GM21576 (cell line): ENCODE measurements around the gene CLPTM1L.
"Not testable (repeated sequence)": the region's sequence is repeated elsewhere in the genome, so short reads cannot be mapped to it uniquely, and the experiment has no call there.

Experiments
- ATAC-seq: cut with Tn5 transposase; IDR thresholded peaks from one replicate; pipeline ENCODE4 v1.9.1; 2021; ENCODE audit warnings: mild to moderate bottlenecking, moderate library complexity; ENCODE audit not compliant: unreplicated experiment

Gene CLPTM1L

DNA sequence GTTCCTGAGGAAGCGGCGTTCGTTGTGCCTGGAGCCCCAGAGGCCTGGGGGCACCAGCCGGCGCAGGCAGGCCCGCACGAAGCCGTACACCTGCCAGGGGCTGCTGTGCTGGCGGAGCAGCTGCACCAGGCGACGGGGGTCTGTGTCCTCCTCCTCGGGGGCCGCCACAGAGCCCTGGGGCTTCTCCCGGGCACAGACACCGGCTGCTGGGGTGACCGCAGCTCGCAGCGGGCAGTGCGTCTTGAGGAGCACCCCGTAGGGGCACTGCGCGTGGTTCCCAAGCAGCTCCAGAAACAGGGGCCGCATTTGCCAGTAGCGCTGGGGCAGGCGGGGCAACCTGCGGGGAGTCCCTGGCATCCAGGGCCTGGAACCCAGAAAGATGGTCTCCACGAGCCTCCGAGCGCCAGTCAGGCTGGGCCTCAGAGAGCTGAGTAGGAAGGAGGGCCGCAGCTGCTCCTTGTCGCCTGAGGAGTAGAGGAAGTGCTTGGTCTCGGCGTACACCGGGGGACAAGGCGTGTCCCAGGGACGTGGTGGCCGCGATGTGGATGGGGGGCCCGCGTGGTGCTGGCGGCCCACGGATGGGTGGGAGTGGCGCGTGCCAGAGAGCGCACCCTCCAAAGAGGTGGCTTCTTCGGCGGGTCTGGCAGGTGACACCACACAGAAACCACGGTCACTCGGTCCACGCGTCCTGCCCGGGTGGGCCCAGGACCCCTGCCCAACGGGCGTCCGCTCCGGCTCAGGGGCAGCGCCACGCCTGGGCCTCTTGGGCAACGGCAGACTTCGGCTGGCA lies 51.3 kb downstream of the CLPTM1L start:
- no peak for ATAC-seq

DNA sequence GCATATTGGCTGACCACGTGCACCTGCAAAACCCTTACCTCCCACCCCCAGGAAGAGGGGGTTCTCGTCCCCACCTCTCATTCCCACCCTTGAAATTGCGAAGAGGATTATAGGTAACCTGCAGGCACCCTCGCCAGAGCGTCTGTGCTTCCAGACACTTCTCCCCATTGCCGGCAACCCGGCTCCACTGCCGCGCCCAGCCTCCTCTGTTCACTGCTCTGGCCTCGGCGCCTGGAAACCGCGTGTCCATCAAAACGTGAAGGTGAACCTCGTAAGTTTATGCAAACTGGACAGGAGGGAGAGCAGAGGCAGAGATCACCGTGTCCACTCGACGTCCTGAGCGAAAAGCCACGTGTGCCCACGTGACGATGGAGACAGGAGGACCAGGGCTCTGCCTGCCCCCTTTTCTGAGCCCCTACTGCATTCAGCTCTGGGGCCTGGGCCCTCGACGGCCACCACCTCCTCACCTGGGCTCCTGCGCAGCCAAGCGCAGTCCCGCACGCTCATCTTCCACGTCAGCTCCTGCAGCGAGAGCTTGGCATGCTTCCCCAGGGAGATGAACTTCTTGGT lies 52.0 kb downstream of the CLPTM1L start:
- ATAC-seq: no peak

- ATAC-seq: no peak
These were observed 52.8 kb downstream of the CLPTM1L start for GRCh38 chr5:1292139-1292538.

DNA sequence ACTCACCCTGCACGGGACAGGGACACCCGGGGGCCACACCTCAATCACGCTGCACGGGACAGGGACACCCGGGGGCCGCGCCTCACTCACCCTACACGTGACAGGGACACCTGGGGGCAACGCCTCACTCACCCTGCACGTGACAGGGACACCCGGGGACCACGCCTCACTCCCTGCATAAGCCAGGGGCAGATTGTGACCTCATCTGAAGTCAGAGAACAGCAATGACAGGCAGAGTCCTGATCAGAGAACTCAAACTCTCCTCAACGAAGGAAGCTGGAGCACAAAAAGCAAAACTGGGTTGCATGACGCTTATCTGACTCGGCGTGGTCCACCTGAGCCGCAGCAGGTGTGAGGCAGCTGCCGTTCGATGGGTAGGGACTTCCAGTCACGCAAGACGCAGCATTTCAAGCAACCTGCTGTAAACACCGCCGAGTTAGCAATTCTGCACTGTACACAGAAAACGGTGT lies 53.3 kb downstream of the CLPTM1L start:
- no peak for ATAC-seq

DNA sequence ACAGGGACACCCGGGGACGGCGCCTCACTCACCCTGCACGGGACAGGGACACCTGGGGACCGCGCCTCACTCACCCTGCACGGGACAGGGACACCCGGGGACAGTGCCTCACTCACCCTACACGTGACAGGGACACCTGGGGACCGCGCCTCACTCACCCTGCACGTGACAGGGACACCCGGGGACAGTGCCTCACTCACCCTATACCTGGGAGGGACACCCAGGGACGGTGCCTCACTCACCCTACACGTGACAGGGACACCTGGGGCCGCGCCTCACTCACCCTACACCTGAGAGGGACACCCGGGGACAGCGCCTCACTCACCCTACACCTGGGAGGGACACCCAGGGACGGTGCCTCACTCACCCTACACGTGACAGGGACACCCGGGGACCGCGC lies 53.9 kb downstream of the CLPTM1L start:
- ATAC-seq: not testable (repeated sequence)

DNA sequence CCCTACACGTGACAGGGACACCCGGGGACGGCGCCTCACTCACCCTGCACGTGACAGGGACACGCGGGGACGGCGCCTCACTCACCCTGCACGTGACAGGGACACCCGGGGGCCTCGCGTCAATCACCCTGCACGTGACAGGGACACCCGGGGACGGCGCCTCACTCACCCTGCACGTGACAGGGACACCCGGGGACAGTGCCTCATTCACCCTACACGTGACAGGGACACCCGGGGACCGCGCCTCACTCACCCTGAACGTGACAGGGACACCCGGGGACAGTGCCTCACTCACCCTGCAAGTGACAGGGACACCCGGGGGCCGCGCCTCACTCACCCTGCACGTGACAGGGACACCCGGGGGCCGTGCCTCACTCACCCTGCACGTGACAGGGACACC lies 55.3 kb downstream of the CLPTM1L start:
- not testable (repeated sequence) for ATAC-seq

- no peak for ATAC-seq
These were observed 56.2 kb downstream of the CLPTM1L start for GRCh38 chr5:1288439-1289335.

DNA sequence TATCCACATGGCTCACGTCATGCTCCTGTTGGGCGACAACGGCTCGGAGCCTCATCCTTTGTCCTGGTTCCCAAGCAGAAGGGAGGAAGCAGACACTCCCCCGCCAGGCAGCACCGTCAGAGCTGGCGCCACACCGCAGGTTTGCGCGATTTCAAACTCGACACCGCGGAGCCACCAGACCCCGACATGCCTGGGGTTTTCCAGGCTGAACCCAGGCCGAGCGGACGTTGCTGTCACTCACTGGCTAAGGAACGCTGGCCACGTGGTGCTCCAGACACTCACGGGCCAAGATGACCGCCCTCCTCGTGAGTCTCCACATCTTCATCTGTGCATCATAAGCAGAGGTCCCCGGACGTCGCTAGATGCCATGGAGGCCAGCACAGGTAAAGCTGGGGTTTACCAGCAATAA lies 59.0 kb downstream of the CLPTM1L start:
- no peak for ATAC-seq

GRCh38 chr5:1285141-1285540 lies 59.8 kb downstream of the CLPTM1L start:
- no peak for ATAC-seq

DNA sequence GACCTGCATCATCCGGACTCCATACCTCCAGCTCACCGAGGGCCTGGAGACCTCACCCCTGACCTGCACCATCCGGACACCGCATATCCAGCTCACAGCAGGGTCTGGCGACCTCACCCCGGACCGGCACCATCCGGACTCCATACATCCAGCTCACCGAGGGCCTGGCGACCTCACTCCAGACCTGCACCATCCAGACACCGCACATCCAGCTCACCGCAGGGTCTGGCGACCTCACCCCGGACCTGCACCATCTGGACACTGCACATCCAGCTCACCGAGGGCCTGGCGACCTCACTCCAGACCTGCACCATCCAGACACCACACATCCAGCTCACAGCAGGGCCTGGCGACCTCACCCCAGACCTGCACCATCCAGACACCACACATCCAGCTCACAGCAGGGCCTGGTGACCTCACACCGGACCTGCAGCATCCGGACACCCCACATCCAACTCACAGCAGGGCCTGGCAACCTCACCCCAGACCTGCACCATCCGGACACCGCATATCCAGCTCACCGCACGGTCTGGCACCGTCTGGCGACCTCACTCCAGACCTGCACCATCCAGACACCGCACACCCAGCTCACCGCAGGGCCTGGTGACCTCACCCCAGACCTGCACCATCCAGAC lies 60.4 kb downstream of the CLPTM1L start:
- not testable (repeated sequence) for ATAC-seq

- ATAC-seq: not testable (repeated sequence)
These were observed 61.2 kb downstream of the CLPTM1L start for GRCh38 chr5:1283729-1284041.

- not testable (repeated sequence) for ATAC-seq
These were observed 61.7 kb downstream of the CLPTM1L start for GRCh38 chr5:1282993-1283728.

DNA sequence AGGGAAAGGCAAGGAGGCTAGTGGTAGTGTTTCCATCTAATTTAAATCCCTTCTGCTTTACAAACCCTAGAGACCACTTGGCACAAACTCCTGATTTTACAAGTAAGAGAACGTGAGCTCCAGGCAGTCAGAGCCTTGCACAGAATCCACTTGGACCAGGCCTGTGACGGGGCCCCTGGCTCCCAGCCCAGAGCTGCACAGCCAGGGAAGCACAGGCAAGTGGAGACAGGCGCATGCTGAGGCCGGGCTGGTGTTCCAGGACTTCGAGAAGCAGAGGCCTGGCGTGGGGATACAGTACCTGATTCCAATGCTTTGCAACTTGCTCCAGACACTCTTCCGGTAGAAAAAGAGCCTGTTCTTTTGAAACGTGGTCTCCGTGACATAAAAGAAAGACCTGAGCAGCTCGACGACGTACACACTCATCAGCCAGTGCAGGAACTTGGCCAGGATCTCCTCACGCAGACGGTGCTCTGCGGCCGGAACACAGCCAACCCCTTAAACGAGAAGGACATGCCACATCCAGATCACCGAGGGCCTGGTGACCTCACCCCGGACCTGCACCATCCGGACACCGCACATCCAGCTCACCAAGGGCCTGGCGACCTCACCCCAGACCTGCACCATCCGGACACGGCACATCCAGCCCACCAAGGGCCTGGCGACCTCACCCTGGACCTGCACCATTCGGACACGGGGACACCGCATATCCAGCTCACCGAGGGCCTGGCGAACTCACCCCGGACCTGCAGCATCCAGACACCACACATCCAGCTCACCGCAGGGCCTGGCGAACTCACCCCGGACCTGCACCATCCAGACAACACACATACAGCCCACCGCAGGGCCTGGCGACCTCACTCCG lies 62.5 kb downstream of the CLPTM1L start:
- no peak for ATAC-seq

DNA sequence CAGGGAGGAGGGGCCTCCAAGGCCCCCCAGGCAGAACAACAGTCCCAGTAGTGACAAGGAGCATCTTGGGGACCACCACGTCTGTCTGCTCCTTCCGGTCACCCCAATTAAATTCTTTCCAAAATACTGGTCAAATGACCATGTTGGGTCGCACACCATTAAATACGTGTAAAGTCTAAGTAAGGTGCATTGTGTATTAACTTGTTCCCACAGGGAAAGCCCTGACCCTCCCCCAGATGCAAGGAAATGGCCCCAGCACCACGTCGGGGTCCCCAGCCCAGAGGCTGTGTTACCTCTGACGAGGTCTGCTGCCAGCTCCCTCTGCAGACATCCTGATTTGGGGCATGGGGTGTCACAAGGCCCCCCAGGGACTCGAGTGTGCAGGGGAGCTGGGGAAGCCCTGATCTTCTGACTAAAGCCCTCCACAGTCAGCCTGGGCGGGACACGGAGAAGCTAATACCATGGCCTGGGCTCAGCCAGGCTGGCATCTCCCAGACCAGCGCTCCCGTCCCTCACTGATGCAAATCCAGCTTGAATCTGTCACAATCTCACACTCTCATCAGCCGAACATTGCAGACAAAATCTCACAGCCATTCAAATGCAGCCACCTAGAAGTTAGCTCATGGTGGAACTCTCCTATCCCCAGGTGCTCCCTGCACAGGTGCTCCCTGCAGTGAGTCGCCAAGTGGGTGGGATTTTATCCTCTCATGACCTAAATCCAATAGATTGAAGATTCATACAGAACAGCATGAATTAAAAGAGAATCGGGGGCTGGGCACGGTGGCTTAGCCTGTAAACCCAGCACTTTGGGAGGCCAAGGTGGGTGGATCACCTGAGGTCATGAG lies 63.6 kb downstream of the CLPTM1L start:
- ATAC-seq: no peak

DNA sequence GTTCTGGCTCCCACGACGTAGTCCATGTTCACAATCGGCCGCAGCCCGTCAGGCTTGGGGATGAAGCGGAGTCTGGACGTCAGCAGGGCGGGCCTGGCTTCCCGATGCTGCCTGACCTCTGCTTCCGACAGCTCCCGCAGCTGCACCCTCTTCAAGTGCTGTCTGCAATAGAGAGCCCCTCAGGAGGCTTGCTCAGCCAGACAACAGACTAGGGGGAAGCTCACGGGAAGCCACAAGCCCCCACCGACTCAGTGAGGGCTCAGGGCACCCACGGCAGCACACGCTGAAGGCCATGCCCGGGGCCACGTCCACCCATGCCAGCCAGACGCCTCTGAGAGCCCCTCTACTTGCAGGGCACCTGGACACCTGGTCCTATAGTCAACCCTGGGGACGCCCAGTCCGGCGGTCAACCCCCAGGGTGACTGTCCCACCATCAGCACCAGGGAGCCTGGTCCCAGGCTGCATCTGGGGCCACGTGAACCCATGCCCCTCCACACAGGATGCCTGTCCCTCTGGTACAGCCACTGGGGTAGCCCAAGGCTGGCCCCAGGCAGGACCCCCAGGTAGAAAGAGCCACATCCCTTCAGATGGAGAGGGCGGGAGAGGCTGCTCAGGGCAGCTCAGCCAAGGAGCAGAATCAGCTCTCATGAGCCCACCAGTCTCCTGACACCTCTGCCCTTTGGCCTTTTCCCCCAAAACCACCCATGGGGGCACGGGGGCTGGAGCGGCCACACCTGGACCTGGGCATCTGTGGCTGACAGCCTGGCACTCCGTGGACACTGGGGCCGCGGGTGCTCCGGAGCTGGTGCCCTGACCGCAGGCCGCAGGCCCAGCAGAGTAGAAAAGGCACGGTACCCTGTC lies 64.5 kb downstream of the CLPTM1L start:
- no peak for ATAC-seq

GRCh38 chr5:1279443-1280151 lies 65.3 kb downstream of the CLPTM1L start:
- no peak for ATAC-seq
